Measurements from ENCODE around the gene C4orf36.

GRCh38 chr4:86841309-86841708 lies 50.9 kb downstream of the C4orf36 start:
- TF ChIP-seq CTCF (IDR thresholded peaks at IDR 0.05; ENCODE audit: poor library complexity) (no peak), EZH2 (IDR thresholded peaks at IDR 0.05; ENCODE audit: borderline replicate concordance) (no peak), EZH2phosphoT487 (IDR thresholded peaks at IDR 0.05; ENCODE audit: low read depth, severe bottlenecking, unreplicated experiment) (no peak)

All from hepatocyte (in vitro differentiated cells).